WTC11 (cell line): ENCODE measurements around the gene LBH. TPM values are rescaled to one million over a fixed set of nuclear protein-coding genes. Genes with fewer than 3 reads are reported as not detected.

Experiments
- ATAC-seq: fragments of 200-7000 bp; cut with Tn5 transposase; 2 replicates; pipeline ENCODE4 v1.10.0; 2021; ENCODE audit warnings: mild to moderate bottlenecking, moderate library complexity
- CTCF ChIA-PET: fragments of 300-600 bp; sonication (Branson Sonifier 250); formaldehyde crosslinking; loops from one replicate; lab custom pipeline; 2021; ENCODE audit warnings: antibody characterized with exemption; lab: Charles Lee
- POLR2A ChIA-PET: fragments of 350-600 bp; sonication (Branson Sonifier 250); formaldehyde crosslinking; loops from one replicate; lab custom pipeline; 2021; ENCODE audit warnings: antibody characterized with exemption; lab: Charles Lee
- DNase-seq: peaks from one replicate; pipeline ENCODE4 v3.0.0; 2021; ENCODE audit warnings: low spot score
- H3K27ac Mint-ChIP-seq: 2 replicates; pipeline ENCODE4 v1.8.0; 2021; ENCODE audit warnings: mixed read lengths
- H3K27me3 Mint-ChIP-seq: 2 replicates; pipeline ENCODE4 v1.8.0; 2021; ENCODE audit warnings: low read depth, mild to moderate bottlenecking, moderate library complexity, mixed read lengths
- H3K36me3 Mint-ChIP-seq: 2 replicates; pipeline ENCODE4 v1.8.0; 2021; ENCODE audit warnings: mixed read lengths
- H3K4me1 Mint-ChIP-seq: 2 replicates; pipeline ENCODE4 v1.8.0; 2022; ENCODE audit warnings: mixed read lengths
- H3K4me3 Mint-ChIP-seq: 2 replicates; pipeline ENCODE4 v1.8.0; 2021; ENCODE audit warnings: mild to moderate bottlenecking, moderate library complexity, mixed read lengths
- H3K9me3 Mint-ChIP-seq: 2 replicates; pipeline ENCODE4 v1.8.0; 2021; ENCODE audit warnings: mixed read lengths
- ATF2 ChIP-seq: sonication (generic); formaldehyde crosslinking; IDR thresholded peaks from 2 replicates; pipeline ENCODE4 v1.8.1; 2022; ENCODE audit warnings: low read depth, missing genetic modification reagents, borderline replicate concordance
- ATF3 ChIP-seq: sonication (generic); formaldehyde crosslinking; conservative IDR thresholded peaks from 2 replicates; pipeline ENCODE4 v1.8.1; 2022; ENCODE audit warnings: mild to moderate bottlenecking, missing genetic modification reagents
- CDX4 ChIP-seq: fragments of 250-450 bp; sonication (Bioruptor Pico); IDR thresholded peaks from 2 replicates; pipeline ENCODE4 v1.9.0; 2021; ENCODE audit warnings: moderate library complexity, mild to moderate bottlenecking, inconsistent platforms, borderline replicate concordance
- CREB1 ChIP-seq: sonication (generic); formaldehyde crosslinking; IDR thresholded peaks from 2 replicates; pipeline ENCODE4 v1.8.0; 2023; ENCODE audit warnings: mild to moderate bottlenecking, missing genetic modification reagents
- CTCF ChIP-seq: fragments of 200-600 bp; IDR thresholded peaks from 2 replicates; pipeline ENCODE4 v1.8.0; 2022; ENCODE audit warnings: antibody characterized with exemption
- E2F1 ChIP-seq: sonication (generic); formaldehyde crosslinking; IDR thresholded peaks from 2 replicates; pipeline ENCODE4 v1.8.0; 2022; ENCODE audit warnings: mild to moderate bottlenecking, missing genetic modification reagents
- GABPB1 ChIP-seq: sonication (generic); formaldehyde crosslinking; IDR thresholded peaks from 2 replicates; pipeline ENCODE4 v1.8.1; 2023; ENCODE audit warnings: mild to moderate bottlenecking, missing genetic modification reagents
- GRHL2 ChIP-seq: fragments of 250-450 bp; sonication (Bioruptor Pico); IDR thresholded peaks from 2 replicates; pipeline ENCODE4 v1.8.0; 2022; ENCODE audit warnings: mild to moderate bottlenecking, moderate library complexity; ENCODE audit not compliant: insufficient replicate concordance, severe bottlenecking
- MXD4 ChIP-seq: fragments of 250-450 bp; sonication (Bioruptor Pico); IDR thresholded peaks from 2 replicates; pipeline ENCODE4 v1.8.0; 2021; ENCODE audit warnings: mild to moderate bottlenecking, moderate library complexity, borderline replicate concordance
- NFYB ChIP-seq: sonication (generic); formaldehyde crosslinking; conservative IDR thresholded peaks from 2 replicates; pipeline ENCODE4 v1.8.0; 2022; ENCODE audit warnings: low read depth, missing genetic modification reagents
- OVOL2 ChIP-seq: fragments of 250-450 bp; sonication (Bioruptor Pico); IDR thresholded peaks from 2 replicates; pipeline ENCODE4 v1.9.0; 2021; ENCODE audit warnings: mild to moderate bottlenecking, borderline replicate concordance
- PRRX2 ChIP-seq: fragments of 250-450 bp; sonication (Bioruptor Pico); IDR thresholded peaks from 2 replicates; pipeline ENCODE4 v1.8.0; 2021; ENCODE audit warnings: mild to moderate bottlenecking
- SMAD3 ChIP-seq: sonication (generic); formaldehyde crosslinking; IDR thresholded peaks from 2 replicates; pipeline ENCODE4 v1.8.0; 2022; ENCODE audit warnings: missing genetic modification reagents, mild to moderate bottlenecking, borderline replicate concordance
- SOX15 ChIP-seq: fragments of 250-450 bp; sonication (Bioruptor Pico); IDR thresholded peaks from 2 replicates; pipeline ENCODE4 v1.9.0; 2021; ENCODE audit warnings: mild to moderate bottlenecking
- STAT6 ChIP-seq: sonication (generic); formaldehyde crosslinking; conservative IDR thresholded peaks from 2 replicates; pipeline ENCODE4 v1.8.1; 2023; ENCODE audit warnings: mild to moderate bottlenecking, low read depth, missing genetic modification reagents, moderate library complexity
- ZNF317 ChIP-seq: sonication (generic); formaldehyde crosslinking; IDR thresholded peaks from 2 replicates; pipeline ENCODE4 v1.8.1; 2023; ENCODE audit warnings: low read depth, mild to moderate bottlenecking, moderate library complexity, missing genetic modification reagents, borderline replicate concordance
- ZNF423 ChIP-seq: fragments of 250-450 bp; sonication (Bioruptor Pico); IDR thresholded peaks from 2 replicates; pipeline ENCODE4 v2.1.2; 2022; ENCODE audit warnings: mild to moderate bottlenecking, moderate library complexity
- ZNF532 ChIP-seq: fragments of 250-450 bp; sonication (Bioruptor Pico); IDR thresholded peaks from 2 replicates; pipeline ENCODE4 v1.9.0; 2021; ENCODE audit warnings: mild to moderate bottlenecking, borderline replicate concordance
- ZNF671 ChIP-seq: fragments of 250-450 bp; sonication (Bioruptor Pico); IDR thresholded peaks from 2 replicates; pipeline ENCODE4 v1.8.0; 2021; ENCODE audit warnings: mild to moderate bottlenecking
- total RNA-seq: library from RNA; stranded (reverse); gene quantifications from 3 replicates; pipeline ENCODE4 v1.2.3, GENCODE V29; 2021

Gene LBH
- total RNA-seq, 1 experiment from 2014 or later, result 47.3 TPM

- TF ChIP-seq CTCF (peak; percentile 97), PRRX2 (CRISPR knock-in tag) (no peak)
- Mint-ChIP-seq H3K9me3 (no peaks in the 10 kb centered on the region), H3K4me3 (no peak overlapping the region), H3K27ac (0 out of 2 replicates have a peak overlapping the region, but pooled peaks have one; percentile 18), H3K27me3 (no peaks in the 10 kb centered on the region), H3K4me1 (peaks cover 26% of the 10 kb centered on the region), H3K36me3 (peaks cover 24% of the 10 kb centered on the region)
- peak; percentile 94 for ATAC-seq
- POLR2A ChIA-PET, result no interaction called here
- peak; percentile 84 for DNase-seq
- CTCF ChIA-PET, result interaction anchor here (0.6 to 2.9 kb wide), 62 partner anchors 9 to 1278 kb away, joined by 3 to 32 read pairs (median 4); partner anchors contain the start of genes LBH, LCLAT1 and YPEL5
Measured at GRCh38 chr2:30239308-30239985, 8.1 kb downstream of the LBH start.

GRCh38 chr2:30239986-30240752 is 8.8 kb downstream of the LBH start:
- DNase-seq (no peak), ATAC-seq (no peak)
- CTCF ChIA-PET, result interaction anchor here (0.7 to 2.4 kb wide), 25 partner anchors 8 to 438 kb away, joined by 3 to 32 read pairs (median 4); partner anchors contain the start of gene LBH
- peaks cover 24% of the 10 kb centered on the region for H3K4me1 Mint-ChIP-seq
- H3K4me3 Mint-ChIP-seq, result no peak overlapping the region
- H3K36me3 Mint-ChIP-seq, result peaks cover 20% of the 10 kb centered on the region
- POLR2A ChIA-PET, result no interaction called here
- no peaks in the 10 kb centered on the region for H3K27me3 Mint-ChIP-seq
- H3K27ac Mint-ChIP-seq, result no peak overlapping the region
- H3K9me3 Mint-ChIP-seq, result no peaks in the 10 kb centered on the region
- no peak for TF ChIP-seq ATF3 (CRISPR knock-in tag)
- no peak for TF ChIP-seq SMAD3 (CRISPR knock-in tag)
- TF ChIP-seq STAT6 (CRISPR knock-in tag), result no peak
- no peak for TF ChIP-seq ATF2
- no peak for TF ChIP-seq ZNF532 (CRISPR knock-in tag)
- no peak for TF ChIP-seq NFYB
- TF ChIP-seq SOX15 (CRISPR knock-in tag), result no peak
- no peak for TF ChIP-seq ZNF317
- TF ChIP-seq MXD4 (CRISPR knock-in tag), result no peak
- TF ChIP-seq GABPB1 (CRISPR knock-in tag), result no peak
- no peak for TF ChIP-seq CREB1 (CRISPR knock-in tag)
- no peak for TF ChIP-seq ZNF423 (CRISPR knock-in tag)
- no peak for TF ChIP-seq OVOL2 (CRISPR knock-in tag)
- TF ChIP-seq GRHL2 (CRISPR knock-in tag), result no peak
- no peak for TF ChIP-seq E2F1 (CRISPR knock-in tag)
- TF ChIP-seq ZNF671, result no peak
- TF ChIP-seq CDX4, result no peak
